HepG2 (cell line): ENCODE data around the gene PSMD5. TPM values are rescaled to one million over a fixed set of nuclear protein-coding genes. Genes with fewer than 3 reads are reported as not detected.

Experiments used
- AFF4 ChIP-seq: sonication (generic); formaldehyde crosslinking; IDR thresholded peaks from 2 replicates; pipeline ENCODE4 v1.4.0; 2020; ENCODE audit warnings: missing genetic modification reagents
- BCL3 ChIP-seq: sonication (generic); formaldehyde crosslinking; IDR thresholded peaks from 2 replicates; pipeline ENCODE4 v1.5.1; 2020; ENCODE audit warnings: mild to moderate bottlenecking, missing genetic modification reagents, moderate library complexity
- CHD4 ChIP-seq: fragments of 200-600 bp; sonication (generic); IDR thresholded peaks from 2 replicates; pipeline ENCODE4 v1.7.0; 2017; ENCODE audit warnings: mild to moderate bottlenecking, low read length, borderline replicate concordance
- E2F5 ChIP-seq: sonication (generic); formaldehyde crosslinking; conservative IDR thresholded peaks from 2 replicates; pipeline ENCODE4 v1.4.0; 2020; ENCODE audit warnings: missing genetic modification reagents
- HIVEP1 ChIP-seq: sonication (generic); formaldehyde crosslinking; IDR thresholded peaks from 2 replicates; pipeline ENCODE4 v1.4.0; 2020; ENCODE audit warnings: mild to moderate bottlenecking, missing genetic modification reagents
- HNF1B ChIP-seq: sonication (generic); formaldehyde crosslinking; IDR thresholded peaks from 2 replicates; pipeline ENCODE4 v1.5.1; 2020; ENCODE audit warnings: mild to moderate bottlenecking, moderate library complexity, missing genetic modification reagents
- HOXD1 ChIP-seq: sonication (generic); formaldehyde crosslinking; IDR thresholded peaks from 2 replicates; pipeline ENCODE4 v1.5.0; 2020; ENCODE audit warnings: missing genetic modification reagents
- RBAK ChIP-seq: sonication (generic); formaldehyde crosslinking; IDR thresholded peaks from 2 replicates; pipeline ENCODE4 v1.5.1; 2020; ENCODE audit warnings: mild to moderate bottlenecking, missing genetic modification reagents
- RERE ChIP-seq: IDR thresholded peaks from 2 replicates; pipeline ENCODE4 v1.6.1; 2016; ENCODE audit warnings: low read depth, missing genetic modification reagents, missing compliant biosample characterization
- ZMAT3 ChIP-seq: sonication (generic); formaldehyde crosslinking; conservative IDR thresholded peaks from 2 replicates; pipeline ENCODE4 v1.7.0; 2021; ENCODE audit warnings: missing genetic modification reagents
- ZNF160 ChIP-seq: sonication (generic); formaldehyde crosslinking; IDR thresholded peaks from 2 replicates; pipeline ENCODE4 v1.8.0; 2022; ENCODE audit warnings: mild to moderate bottlenecking, inconsistent platforms, missing genetic modification reagents
- ZNF263 ChIP-seq: sonication (generic); formaldehyde crosslinking; IDR thresholded peaks from 2 replicates; pipeline ENCODE4 v1.4.0; 2020; ENCODE audit warnings: missing genetic modification reagents
- ZNF549 ChIP-seq: sonication (generic); formaldehyde crosslinking; IDR thresholded peaks from 2 replicates; pipeline ENCODE4 v1.5.0; 2020; ENCODE audit warnings: missing genetic modification reagents
- polyA plus RNA-seq, 8 experiments: library from polyadenylated mRNA; depleted of rRNA in 3 of 8; stranded (reverse) in 7 of 8; unstranded in 1 of 8; fragments of >200 nt; fragmentation: Illumina TruSeq in 4 of 8; extraction: Trizol in 4 of 8; gene quantifications; 2 replicates each; pipeline versions ENCODE4 v1.2.1 to v1.2.3, GENCODE V29; 2011 to 2016; ENCODE audit warnings: low read depth in 4 of 8, missing spikeins in 1 of 8, mixed read lengths in 1 of 8; ENCODE audit not compliant: insufficient read depth in 1 of 8
- total RNA-seq, 5 experiments: library from RNA; depleted of rRNA; stranded (reverse); fragments of >200 nt; fragmentation: Illumina TruSeq; extraction: Trizol; gene quantifications; 2 replicates each; pipeline ENCODE4 v1.2.3, GENCODE V29; 2016; ENCODE audit warnings: low read depth in 1 of 5
- TF ChIP-seq, protein P1 (sequence below): sonication (generic); formaldehyde crosslinking; IDR thresholded peaks from 2 replicates; pipeline ENCODE4 v1.4.0; 2020; ENCODE audit warnings: missing genetic modification reagents, borderline replicate concordance

Gene PSMD5
- total and polyA plus RNA-seq, 2 of the 13 experiments (the other 11 are each of a cell fraction or from before 2014, with no cell fraction given) = 12.7 to 18.1 TPM

DNA sequence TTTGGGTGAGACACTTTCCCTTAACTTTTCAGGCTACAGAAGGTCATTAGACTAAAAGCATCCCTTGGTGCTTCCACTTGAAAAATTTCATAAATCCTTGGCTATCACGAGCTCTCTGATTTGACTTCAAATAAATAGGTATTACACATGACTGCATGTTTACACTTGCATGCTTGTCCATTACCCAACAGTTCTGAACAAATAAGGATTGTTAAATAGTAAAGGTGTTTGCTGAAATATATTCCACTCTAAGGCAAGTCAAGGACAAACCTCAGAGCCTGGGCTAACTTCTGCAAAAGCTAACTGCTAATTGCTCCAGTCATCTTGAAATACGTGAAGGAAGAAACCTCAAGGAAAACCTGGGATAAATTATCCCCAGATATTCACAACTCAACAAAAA is 64.0 kb downstream of the PSMD5 start (continued):
- TF ChIP-seq CHD4 (no peak), RERE (CRISPR knock-in tag) (peak; percentile 85; the same call in 1 of the 2 replicates), ZNF549 (CRISPR knock-in tag) (no peak), RBAK (CRISPR knock-in tag) (no peak), HIVEP1 (no peak), HNF1B (CRISPR knock-in tag) (no peak), ZNF160 (CRISPR knock-in tag) (no peak), E2F5 (CRISPR knock-in tag) (no peak), BCL3 (CRISPR knock-in tag) (no peak), AFF4 (CRISPR knock-in tag) (no peak), HOXD1 (CRISPR knock-in tag) (peak; percentile 56; the same call in 1 of the 2 replicates), ZMAT3 (CRISPR knock-in tag) (no peak), ZNF263 (CRISPR knock-in tag) (no peak)
- TF ChIP-seq, protein P1, sequence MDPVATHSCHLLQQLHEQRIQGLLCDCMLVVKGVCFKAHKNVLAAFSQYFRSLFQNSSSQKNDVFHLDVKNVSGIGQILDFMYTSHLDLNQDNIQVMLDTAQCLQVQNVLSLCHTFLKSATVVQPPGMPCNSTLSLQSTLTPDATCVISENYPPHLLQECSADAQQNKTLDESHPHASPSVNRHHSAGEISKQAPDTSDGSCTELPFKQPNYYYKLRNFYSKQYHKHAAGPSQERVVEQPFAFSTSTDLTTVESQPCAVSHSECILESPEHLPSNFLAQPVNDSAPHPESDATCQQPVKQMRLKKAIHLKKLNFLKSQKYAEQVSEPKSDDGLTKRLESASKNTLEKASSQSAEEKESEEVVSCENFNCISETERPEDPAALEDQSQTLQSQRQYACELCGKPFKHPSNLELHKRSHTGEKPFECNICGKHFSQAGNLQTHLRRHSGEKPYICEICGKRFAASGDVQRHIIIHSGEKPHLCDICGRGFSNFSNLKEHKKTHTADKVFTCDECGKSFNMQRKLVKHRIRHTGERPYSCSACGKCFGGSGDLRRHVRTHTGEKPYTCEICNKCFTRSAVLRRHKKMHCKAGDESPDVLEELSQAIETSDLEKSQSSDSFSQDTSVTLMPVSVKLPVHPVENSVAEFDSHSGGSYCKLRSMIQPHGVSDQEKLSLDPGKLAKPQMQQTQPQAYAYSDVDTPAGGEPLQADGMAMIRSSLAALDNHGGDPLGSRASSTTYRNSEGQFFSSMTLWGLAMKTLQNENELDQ (CRISPR knock-in tag) = no peak
